ENCODE results near the gene CXCL16.

DNA sequence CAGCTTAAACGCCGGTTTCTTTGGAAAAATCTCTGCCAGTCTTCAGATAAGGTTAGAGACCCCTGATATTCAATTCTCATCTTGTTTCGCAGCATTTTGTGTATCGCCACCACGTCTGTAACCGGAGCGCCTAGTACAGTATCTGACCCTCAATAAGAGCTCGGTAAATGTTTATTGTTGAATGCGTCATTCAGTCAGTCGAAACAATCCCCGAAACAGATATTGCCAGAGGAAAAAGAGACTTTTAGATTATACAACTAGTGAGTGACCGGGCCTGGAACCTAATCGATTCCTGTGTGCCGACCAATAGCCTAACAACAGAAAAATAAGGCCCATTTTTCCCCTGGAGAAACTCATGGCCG is 36.4 kb downstream of the CXCL16 start:
- TF ChIP-seq, protein P1, sequence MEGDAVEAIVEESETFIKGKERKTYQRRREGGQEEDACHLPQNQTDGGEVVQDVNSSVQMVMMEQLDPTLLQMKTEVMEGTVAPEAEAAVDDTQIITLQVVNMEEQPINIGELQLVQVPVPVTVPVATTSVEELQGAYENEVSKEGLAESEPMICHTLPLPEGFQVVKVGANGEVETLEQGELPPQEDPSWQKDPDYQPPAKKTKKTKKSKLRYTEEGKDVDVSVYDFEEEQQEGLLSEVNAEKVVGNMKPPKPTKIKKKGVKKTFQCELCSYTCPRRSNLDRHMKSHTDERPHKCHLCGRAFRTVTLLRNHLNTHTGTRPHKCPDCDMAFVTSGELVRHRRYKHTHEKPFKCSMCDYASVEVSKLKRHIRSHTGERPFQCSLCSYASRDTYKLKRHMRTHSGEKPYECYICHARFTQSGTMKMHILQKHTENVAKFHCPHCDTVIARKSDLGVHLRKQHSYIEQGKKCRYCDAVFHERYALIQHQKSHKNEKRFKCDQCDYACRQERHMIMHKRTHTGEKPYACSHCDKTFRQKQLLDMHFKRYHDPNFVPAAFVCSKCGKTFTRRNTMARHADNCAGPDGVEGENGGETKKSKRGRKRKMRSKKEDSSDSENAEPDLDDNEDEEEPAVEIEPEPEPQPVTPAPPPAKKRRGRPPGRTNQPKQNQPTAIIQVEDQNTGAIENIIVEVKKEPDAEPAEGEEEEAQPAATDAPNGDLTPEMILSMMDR (IDR thresholded peaks at IDR 0.05) = no peak
- no peak for TF ChIP-seq POLR2A (IDR thresholded peaks at IDR 0.05)
